SK-N-SH (cell line): ENCODE data around the gene TOGARAM2.

Source experiments
- CHD2 ChIP-seq: fragments of 150-350 bp; IDR thresholded peaks from 2 replicates; pipeline ENCODE4 v1.6.1; 2018; ENCODE audit warnings: low read length; ENCODE audit not compliant: partially characterized antibody
- CTCF ChIP-seq: fragments of 200-600 bp; sonication (generic); IDR thresholded peaks from 2 replicates; pipeline ENCODE4 v1.6.1; 2017; ENCODE audit warnings: antibody characterized with exemption, mild to moderate bottlenecking, moderate library complexity
- EP300 ChIP-seq, 2 experiments: IDR thresholded peaks; 2 replicates each; pipeline versions ENCODE4 v1.4.0 to v1.6.1; 2012; ENCODE audit warnings: borderline replicate concordance in 1 of 2, low read depth in 1 of 2, low read length in 1 of 2
- EZH2phosphoT487 ChIP-seq: fragments of 200-600 bp; sonication (generic); IDR thresholded peaks from 2 replicates; pipeline ENCODE4 v1.6.1; 2017; ENCODE audit warnings: low read depth, mixed run types, mild to moderate bottlenecking, antibody characterized with exemption, moderate library complexity, borderline replicate concordance
- GABPA ChIP-seq: IDR thresholded peaks from 2 replicates; pipeline ENCODE4 v1.4.0; 2012; ENCODE audit warnings: low read depth, mild to moderate bottlenecking
- PBX3 ChIP-seq: IDR thresholded peaks from 2 replicates; pipeline ENCODE4; 2012
- POLR2AphosphoS5 ChIP-seq: IDR thresholded peaks from 2 replicates; pipeline ENCODE4 v1.6.1; 2012; ENCODE audit warnings: low read depth, low read length
- REST ChIP-seq: IDR thresholded peaks from 2 replicates; pipeline ENCODE4 v1.6.1; 2012; ENCODE audit warnings: mild to moderate bottlenecking, low read depth, low read length, moderate library complexity
- RFX5 ChIP-seq: IDR thresholded peaks from 2 replicates; pipeline ENCODE4 v1.6.1; 2012; ENCODE audit warnings: mild to moderate bottlenecking, improper control_type of control experiment, low read length
- SIN3A ChIP-seq: IDR thresholded peaks from 2 replicates; pipeline ENCODE4 v1.6.1; 2012; ENCODE audit warnings: low read depth, mild to moderate bottlenecking, low read length, moderate library complexity, borderline replicate concordance
- YY1 ChIP-seq: IDR thresholded peaks from 2 replicates; pipeline ENCODE4 v1.4.0; 2012; ENCODE audit warnings: low read depth, mild to moderate bottlenecking

- TF ChIP-seq CTCF (no peak), GABPA (no peak), REST (no peak), POLR2AphosphoS5 (no peak), YY1 (no peak), PBX3 (no peak), CHD2 (no peak), RFX5 (no peak), EZH2phosphoT487 (no peak), EP300 (IDR thresholded peaks at IDR 0.05; ENCODE audit: borderline replicate concordance in 1 of 2, low read depth in 1 of 2, low read length in 1 of 2) (no peak), SIN3A (no peak)
Observed at GRCh38 chr2:28994679-28995078, 13.6 kb downstream of the TOGARAM2 start.
